GM21529 (cell line): ENCODE measurements around the gene SPATA20.

Experiments used
- ATAC-seq: cut with Tn5 transposase; IDR thresholded peaks from one replicate; pipeline ENCODE4 v1.9.1; 2021; ENCODE audit not compliant: unreplicated experiment

Gene SPATA20

DNA sequence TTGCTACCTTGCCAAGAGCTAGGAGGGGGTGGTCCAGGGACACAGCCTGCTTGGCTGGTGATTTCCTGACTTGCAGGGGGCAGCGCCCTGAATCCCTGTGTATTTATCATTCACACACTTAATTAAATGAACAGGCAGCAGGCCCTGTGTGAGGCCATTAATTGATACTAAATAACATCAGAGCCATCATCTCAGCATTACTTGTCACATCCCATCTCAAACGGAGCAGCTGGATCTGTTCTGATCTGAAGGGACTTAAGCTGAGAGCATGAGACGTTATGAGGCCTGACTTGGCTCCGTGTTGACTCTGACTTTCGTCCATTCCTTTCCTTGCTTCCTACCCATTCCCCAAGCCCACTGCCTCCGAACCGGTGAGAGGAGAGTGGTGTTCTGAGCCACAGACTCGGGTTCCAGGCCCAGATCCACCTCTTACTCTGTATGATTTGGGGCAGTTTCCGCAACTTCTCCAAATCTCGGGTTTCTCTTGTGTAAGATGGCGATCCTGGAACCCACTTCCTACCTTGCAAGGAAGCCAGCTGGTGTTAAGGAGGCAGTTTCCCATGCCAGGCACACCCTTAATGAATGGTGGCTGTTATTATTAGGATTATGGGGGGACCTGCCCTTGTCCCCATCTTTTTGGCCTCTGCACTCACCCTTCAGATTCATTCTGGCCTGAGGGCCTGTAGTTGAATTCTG lies 47.3 kb downstream of the SPATA20 start:
- ATAC-seq, result no peak

DNA sequence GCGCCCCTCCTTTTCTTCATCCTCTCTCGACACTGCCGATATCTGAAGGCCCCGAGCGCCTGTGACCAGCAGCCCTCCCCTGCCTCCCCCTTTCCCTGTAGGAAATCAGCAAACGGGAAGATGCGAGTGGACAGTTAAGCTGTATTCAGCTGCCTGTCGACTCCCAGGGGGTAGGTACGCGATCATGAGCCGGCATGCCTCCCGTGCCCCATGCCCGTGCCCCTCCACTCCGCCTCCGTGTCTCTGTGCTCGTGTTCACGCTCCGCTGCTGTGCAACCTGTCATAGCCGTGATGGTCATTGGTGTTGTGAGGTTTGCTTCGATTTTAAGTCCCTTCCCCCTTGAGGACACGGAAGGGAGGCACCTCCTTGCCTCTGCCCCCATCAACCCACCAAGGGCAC lies 47.9 kb downstream of the SPATA20 start:
- ATAC-seq, result no peak

- ATAC-seq, result no peak
Measured at GRCh38 chr17:50596191-50597037, 49.4 kb downstream of the SPATA20 start.

- ATAC-seq, result no peak
Measured at GRCh38 chr17:50598487-50598886, 51.5 kb downstream of the SPATA20 start.

DNA sequence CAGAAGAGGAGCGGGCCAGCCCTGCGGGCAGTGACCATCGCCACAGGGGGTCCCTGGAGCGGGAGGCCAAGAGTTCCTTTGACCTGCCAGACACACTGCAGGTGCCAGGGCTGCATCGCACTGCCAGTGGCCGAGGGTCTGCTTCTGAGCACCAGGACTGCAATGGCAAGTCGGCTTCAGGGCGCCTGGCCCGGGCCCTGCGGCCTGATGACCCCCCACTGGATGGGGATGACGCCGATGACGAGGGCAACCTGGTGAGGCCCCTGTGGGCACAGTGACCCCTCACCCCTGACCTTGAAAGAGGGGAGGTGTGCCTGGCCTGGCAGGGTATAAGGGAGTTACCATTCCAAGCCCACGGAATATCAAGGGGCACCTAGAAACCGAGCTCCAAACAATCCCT lies 52.6 kb downstream of the SPATA20 start:
- ATAC-seq, result no peak

DNA sequence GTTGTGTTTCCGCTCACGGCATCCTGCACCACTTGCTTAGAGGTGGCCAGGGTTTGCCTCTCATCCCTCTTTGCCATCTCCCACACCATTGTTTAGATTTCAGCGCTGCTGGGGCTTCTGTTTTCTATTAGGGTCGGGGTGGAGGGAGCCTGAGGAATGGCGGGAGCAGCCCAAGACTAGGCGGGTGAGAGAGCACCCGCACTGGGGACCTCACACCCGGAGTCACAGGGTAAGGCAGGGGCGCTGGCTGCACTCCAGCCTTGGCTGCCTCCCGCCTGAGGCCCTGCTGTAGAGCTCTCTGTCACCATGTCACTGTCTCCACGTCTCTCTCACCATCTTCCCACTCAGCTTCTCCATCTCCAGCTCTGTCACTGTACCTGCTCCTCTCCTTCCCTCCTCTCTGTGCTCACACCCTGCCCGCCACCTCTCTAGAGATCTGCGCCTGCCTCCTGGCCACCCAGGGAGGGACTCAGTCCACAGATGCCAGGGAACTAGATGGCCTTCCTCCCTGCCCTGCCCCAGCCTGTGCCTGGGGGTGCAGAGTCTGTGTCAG lies 54.9 kb downstream of the SPATA20 start:
- ATAC-seq, result no peak

DNA sequence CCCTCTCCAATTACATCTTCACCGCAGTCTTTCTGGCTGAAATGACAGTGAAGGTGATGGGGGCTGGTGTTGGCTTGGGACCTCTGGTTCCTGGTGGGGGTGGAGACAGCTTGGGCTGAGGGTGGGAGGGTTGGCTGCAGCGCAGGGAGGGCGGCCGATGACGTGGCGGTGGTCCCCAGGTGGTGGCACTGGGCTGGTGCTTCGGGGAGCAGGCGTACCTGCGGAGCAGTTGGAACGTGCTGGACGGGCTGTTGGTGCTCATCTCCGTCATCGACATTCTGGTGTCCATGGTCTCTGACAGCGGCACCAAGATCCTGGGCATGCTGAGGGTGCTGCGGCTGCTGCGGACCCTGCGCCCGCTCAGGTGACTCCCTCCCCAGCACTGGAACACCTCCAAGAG lies 55.9 kb downstream of the SPATA20 start:
- no peak for ATAC-seq

GRCh38 chr17:50603340-50603739 lies 56.4 kb downstream of the SPATA20 start:
- no peak for ATAC-seq

DNA sequence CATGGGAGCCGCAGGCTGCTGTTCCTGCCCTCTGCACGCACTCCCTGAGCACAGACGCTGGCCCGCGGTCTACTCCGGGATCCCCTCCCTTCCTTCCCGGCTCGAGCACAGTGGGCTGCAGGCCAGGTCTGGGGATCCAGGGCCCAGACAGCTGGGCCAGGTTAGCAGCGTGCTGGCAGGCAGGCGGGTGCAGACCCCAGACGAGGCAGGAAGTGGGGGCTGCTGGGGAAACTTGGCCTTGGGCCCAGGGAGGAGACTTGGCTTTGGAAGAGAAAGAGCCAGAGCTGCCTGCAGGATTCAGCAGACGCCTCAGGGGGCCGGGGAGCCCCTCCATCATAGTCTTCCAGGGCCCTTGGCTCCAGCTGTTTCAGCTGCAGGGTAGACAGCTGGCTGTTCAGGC lies 57.5 kb downstream of the SPATA20 start:
- ATAC-seq, result no peak

- no peak for ATAC-seq
Measured at GRCh38 chr17:50605429-50605828, 58.5 kb downstream of the SPATA20 start.
